Activated B cell treated with CpG ODN at 0.5 μM for 24 hours (primary cell): ENCODE results near the gene LMF2. TPM values are rescaled to one million over a fixed set of nuclear protein-coding genes. Genes with fewer than 3 reads are reported as not detected.

Experiments
- ATAC-seq: fragments of 200-7000 bp; cut with Tn5 transposase; one replicate; pipeline ENCODE4 v1.10.0; 2021; ENCODE audit warnings: low read depth, mild to moderate bottlenecking, moderate library complexity
- CTCF ChIA-PET: fragments of 350-600 bp; sonication (Branson Sonifier 250); formaldehyde crosslinking; loops from one replicate; lab custom pipeline; 2021; ENCODE audit warnings: antibody characterized with exemption; lab: Charles Lee
- POLR2A ChIA-PET: fragments of 350-600 bp; sonication (Branson Sonifier 250); formaldehyde crosslinking; loops from one replicate; lab custom pipeline; 2021; ENCODE audit warnings: antibody characterized with exemption; lab: Charles Lee
- DNase-seq: peaks from one replicate; pipeline ENCODE4 v3.0.0; 2022
- H3K27ac Mint-ChIP-seq: one replicate; pipeline ENCODE4 v1.8.0; 2020; ENCODE audit warnings: mixed read lengths
- H3K27me3 Mint-ChIP-seq: one replicate; pipeline ENCODE4 v1.8.0; 2021; ENCODE audit warnings: mixed read lengths
- H3K36me3 Mint-ChIP-seq: one replicate; pipeline ENCODE4 v1.8.0; 2021; ENCODE audit warnings: low read depth, mixed read lengths
- H3K4me1 Mint-ChIP-seq: one replicate; pipeline ENCODE4 v1.8.0; 2021; ENCODE audit warnings: mixed read lengths
- H3K4me3 Mint-ChIP-seq: one replicate; pipeline ENCODE4 v1.8.0; 2020; ENCODE audit warnings: mild to moderate bottlenecking, mixed read lengths
- H3K9me3 Mint-ChIP-seq: one replicate; pipeline ENCODE4 v1.8.0; 2020; ENCODE audit warnings: mixed read lengths
- intact Hi-C: fragments of 100-400 bp; cut with micrococcal nuclease; formaldehyde crosslinking; loops from one replicate; pipeline ENCODE4 v1.15.1; 2024
- total RNA-seq: library from RNA; stranded (reverse); gene quantifications from 2 replicates; pipeline ENCODE4 v1.2.3, GENCODE V29; 2022
- TF ChIP-seq, protein P1 (sequence below): fragments of 200-600 bp; IDR thresholded peaks from one replicate; pipeline ENCODE4 v1.8.0; 2022; ENCODE audit warnings: antibody characterized with exemption, mild to moderate bottlenecking

The LMF2 gene
- total RNA-seq, 1 donor from 2014 or later: 81.0 TPM

DNA sequence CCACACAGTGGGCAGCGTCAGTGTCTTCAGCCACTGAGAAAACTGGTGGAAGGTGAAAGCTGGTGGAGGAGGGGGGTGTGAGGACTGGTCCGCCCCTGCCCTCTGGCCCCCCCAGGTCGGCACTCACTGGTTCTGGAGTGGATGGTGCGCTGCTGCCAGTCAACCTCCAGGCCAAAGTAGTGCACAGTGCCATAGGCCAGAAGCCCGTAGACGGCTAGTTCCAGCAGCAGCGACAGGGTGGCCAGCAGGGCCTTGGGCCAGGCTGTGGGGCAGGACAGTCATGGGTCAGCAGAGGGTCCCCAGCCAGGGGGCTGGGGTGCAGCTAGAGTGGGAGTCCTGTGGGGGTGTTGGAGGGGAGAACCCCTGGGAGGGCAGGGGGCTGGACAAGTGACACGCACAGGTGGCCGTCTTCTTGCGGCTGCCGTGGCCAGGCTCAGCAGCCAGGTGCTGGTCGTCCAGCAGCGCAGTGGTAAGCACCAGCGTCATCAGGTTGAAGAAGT lies 2.2 kb downstream of the LMF2 start:
- intact Hi-C loops: no loop called here
- H3K9me3 Mint-ChIP-seq: no peaks in the 10 kb centered on the region
- DNase-seq (no peak), ATAC-seq (no peak)
- no peak overlapping the region for H3K27ac Mint-ChIP-seq
- H3K36me3 Mint-ChIP-seq: peaks cover 19% of the 10 kb centered on the region
- TF ChIP-seq, protein P1, sequence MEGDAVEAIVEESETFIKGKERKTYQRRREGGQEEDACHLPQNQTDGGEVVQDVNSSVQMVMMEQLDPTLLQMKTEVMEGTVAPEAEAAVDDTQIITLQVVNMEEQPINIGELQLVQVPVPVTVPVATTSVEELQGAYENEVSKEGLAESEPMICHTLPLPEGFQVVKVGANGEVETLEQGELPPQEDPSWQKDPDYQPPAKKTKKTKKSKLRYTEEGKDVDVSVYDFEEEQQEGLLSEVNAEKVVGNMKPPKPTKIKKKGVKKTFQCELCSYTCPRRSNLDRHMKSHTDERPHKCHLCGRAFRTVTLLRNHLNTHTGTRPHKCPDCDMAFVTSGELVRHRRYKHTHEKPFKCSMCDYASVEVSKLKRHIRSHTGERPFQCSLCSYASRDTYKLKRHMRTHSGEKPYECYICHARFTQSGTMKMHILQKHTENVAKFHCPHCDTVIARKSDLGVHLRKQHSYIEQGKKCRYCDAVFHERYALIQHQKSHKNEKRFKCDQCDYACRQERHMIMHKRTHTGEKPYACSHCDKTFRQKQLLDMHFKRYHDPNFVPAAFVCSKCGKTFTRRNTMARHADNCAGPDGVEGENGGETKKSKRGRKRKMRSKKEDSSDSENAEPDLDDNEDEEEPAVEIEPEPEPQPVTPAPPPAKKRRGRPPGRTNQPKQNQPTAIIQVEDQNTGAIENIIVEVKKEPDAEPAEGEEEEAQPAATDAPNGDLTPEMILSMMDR: no peak
- CTCF ChIA-PET: no interaction called here
- peaks cover 20% of the 10 kb centered on the region for H3K4me1 Mint-ChIP-seq
- POLR2A ChIA-PET: interaction anchor here (0.5 to 0.7 kb wide), 2 partner anchors 8 to 102 kb away, joined by 3 to 4 read pairs; no protein-coding TSS in a partner anchor
- peak overlapping the region; percentile 38 for H3K4me3 Mint-ChIP-seq
- H3K27me3 Mint-ChIP-seq: no peaks in the 10 kb centered on the region

DNA sequence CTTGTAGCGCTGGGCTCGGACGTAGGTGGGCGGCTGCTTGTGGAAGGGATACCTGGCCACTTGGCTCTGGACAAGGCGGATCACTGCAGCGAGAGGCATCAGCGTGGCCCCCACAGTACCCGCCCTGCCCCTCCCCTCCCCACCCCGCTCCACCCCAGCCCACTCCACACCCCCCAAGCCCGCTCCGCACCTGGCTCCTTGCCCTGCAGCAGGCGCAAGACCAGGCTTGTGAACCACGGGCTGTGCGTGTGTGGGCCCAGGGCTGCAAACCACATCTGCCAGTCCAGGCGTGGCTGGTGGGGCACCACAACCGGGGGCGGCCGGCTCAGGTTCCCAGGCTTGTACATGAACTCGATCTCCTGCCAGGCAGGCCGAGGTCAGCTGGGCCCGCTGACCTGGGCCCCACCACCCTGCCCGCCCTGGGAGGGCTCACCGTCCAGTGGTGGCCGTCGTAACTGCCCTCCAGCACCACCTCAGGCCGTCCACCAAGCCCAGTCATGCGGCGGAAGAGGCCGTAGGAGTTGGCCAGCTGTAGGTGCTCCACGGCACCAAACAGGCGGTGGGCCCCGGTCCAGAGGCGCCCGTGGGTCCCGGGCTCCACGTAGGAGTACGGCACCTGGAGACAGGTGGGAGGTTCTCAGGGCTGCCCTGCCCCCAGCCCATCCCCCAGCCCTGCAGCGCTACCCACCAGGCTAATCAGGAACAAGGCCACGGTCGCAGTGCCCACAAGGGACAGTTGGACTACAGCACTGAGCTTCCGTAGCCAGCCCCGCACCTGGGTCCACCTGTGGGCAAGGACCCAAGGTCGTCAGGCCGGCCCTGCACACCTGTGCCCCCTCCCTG lies 2.9 kb downstream of the LMF2 start:
- intact Hi-C loops: no loop called here
- ChIA-PET POLR2A (interaction anchor here (0.5 to 1.1 kb wide), 4 partner anchors 9 to 101 kb away, joined by 3 to 4 read pairs (median 4); partner anchors contain the start of gene SCO2), CTCF (no interaction called here)
- no peaks in the 10 kb centered on the region for H3K27me3 Mint-ChIP-seq
- peaks cover 19% of the 10 kb centered on the region for H3K36me3 Mint-ChIP-seq
- H3K4me1 Mint-ChIP-seq: peaks cover 20% of the 10 kb centered on the region
- no peak overlapping the region for H3K27ac Mint-ChIP-seq
- H3K4me3 Mint-ChIP-seq: no peak overlapping the region
- TF ChIP-seq, protein P1: no peak
- ATAC-seq (no peak), DNase-seq (no peak)
- no peaks in the 10 kb centered on the region for H3K9me3 Mint-ChIP-seq

DNA sequence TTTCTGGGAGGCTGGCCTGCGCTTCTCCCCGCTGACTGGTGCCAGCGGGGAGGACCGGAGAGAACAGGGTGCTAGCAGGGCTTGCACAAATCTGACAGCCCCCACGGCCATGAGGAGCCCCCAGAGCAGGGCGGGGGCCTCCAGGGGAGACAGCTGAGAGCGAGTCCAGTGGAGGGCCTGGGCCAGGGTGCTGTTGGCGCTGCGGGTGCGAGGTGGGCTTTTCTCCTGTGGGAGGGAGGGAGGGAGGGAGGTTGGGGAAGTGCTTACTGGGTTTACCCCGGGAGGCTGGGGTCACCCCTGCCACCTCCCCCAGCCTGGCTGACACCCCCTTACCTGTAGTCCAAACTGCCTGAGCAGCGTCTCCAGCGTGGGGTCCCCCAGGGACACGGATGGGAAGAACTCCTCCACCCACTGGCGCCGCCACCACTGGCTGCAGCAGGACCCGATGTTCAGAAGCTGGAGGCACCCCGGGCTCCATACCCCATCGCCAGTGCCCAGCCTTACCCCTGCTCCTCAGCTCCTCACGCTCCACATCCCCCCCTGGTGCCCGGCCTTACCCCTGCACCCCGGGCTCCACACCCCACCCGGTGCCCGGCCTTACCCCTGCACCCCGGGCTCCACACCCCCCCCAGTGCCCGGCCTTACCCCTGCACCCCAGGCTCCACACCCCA lies 3.9 kb downstream of the LMF2 start:
- intact Hi-C loops: no loop called here
- Mint-ChIP-seq H3K4me3 (no peak overlapping the region), H3K27ac (no peak overlapping the region), H3K9me3 (no peaks in the 10 kb centered on the region), H3K27me3 (no peaks in the 10 kb centered on the region), H3K4me1 (peaks cover 12% of the 10 kb centered on the region), H3K36me3 (peaks cover 17% of the 10 kb centered on the region)
- TF ChIP-seq, protein P1: no peak
- CTCF ChIA-PET: no interaction called here
- ATAC-seq: no peak
- POLR2A ChIA-PET: interaction anchor here (1.1 to 2.4 kb wide), 3 partner anchors 13 to 22 kb away, joined by 3 to 6 read pairs (median 4); partner anchors contain the start of gene SCO2
- DNase-seq: no peak

DNA sequence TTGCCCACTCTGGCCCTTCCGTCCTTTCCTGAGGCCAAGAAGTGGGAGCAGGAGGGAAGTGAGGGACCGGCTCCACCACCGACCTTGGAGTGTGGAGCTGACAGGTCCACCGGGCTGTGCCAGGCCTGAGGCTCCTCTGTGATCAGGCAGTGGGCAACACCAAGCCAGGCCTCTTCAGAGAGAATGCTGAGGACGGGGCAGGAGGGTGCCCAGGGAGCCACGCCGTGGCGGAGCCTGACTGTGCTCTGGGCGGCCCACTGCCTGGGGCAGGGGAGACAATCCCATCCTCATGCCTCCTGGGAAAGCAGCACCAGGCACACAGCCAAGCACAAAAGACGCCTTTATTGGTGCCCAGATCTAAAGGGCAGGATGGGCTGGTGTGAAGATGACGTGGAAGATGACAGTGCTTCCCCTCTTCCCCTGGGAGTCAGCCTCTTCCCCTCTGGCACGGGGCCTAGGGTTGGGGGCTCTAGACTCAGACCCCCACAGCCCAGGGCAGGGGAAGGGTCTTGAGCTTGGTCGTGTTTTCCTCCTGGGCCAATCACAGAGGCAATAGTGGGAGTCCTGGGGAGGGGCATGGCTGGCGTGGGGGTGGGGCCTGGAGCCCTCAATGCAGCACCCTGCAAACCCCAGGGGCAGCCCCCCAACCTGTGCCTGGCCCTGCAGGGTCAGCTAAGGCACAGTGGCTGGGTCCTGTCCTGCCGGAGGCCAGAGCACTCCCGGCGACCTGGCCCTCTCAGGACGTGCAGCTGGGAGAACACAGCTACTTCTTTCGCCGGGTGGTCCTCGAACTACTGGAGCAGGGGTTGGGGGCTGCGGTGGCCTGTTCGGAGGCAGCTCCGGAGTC lies 4.7 kb downstream of the LMF2 start:
- peaks cover 14% of the 10 kb centered on the region for H3K36me3 Mint-ChIP-seq
- H3K27me3 Mint-ChIP-seq: no peaks in the 10 kb centered on the region
- POLR2A ChIA-PET: interaction anchor here (1.2 to 2.4 kb wide), 2 partner anchors 12 to 22 kb away, joined by 4 to 6 read pairs; no protein-coding TSS in a partner anchor
- H3K4me3 Mint-ChIP-seq: no peak overlapping the region
- no peak for ATAC-seq
- CTCF ChIA-PET: no interaction called here
- H3K9me3 Mint-ChIP-seq: no peaks in the 10 kb centered on the region
- intact Hi-C loops: no loop called here
- TF ChIP-seq, protein P1: no peak
- H3K4me1 Mint-ChIP-seq: peaks cover 9% of the 10 kb centered on the region
- H3K27ac Mint-ChIP-seq: no peak overlapping the region
- no peak for DNase-seq
